B cell (primary cell): ENCODE measurements around the gene FUCA1.

Experiments
- CTCF ChIP-seq: fragments of 200-600 bp; IDR thresholded peaks from one replicate; pipeline ENCODE4 v1.8.0; 2022; ENCODE audit warnings: antibody characterized with exemption, mild to moderate bottlenecking
- EZH2 ChIP-seq: IDR thresholded peaks from 2 replicates; pipeline ENCODE4 v1.6.1; 2012; ENCODE audit warnings: borderline replicate concordance, low read depth, mild to moderate bottlenecking, moderate library complexity, low read length; ENCODE audit not compliant: insufficient read depth, poor library complexity, severe bottlenecking

- TF ChIP-seq CTCF (no peak), EZH2 (no peak)
Observed at GRCh38 chr1:23817633-23818032, 50.5 kb downstream of the FUCA1 start.
